ENCODE results near the gene LAMC1. TPM values are rescaled to one million over a fixed set of nuclear protein-coding genes. Genes with fewer than 3 reads are reported as not detected.

The LAMC1 gene
- total and polyA plus RNA-seq, 10 of the 15 experiments (the other 5 are each of a cell fraction or from before 2014, with no cell fraction given) = 4.6 to 51.4 (median 25.6) TPM

GRCh38 chr1:183023601-183024316 is 539 bp downstream of the LAMC1 start (continued):
- TF ChIP-seq CTCF (IDR thresholded peaks at IDR 0.05 in 2 of 3, conservative IDR thresholded peaks at IDR 0.05 in 1 of 3; ENCODE audit: control insufficient read depth in 2 of 3, extremely low read depth in 1 of 3, insufficient read depth in 1 of 3, low read depth in 3 of 3, low read length in 3 of 3) (peak; percentile 64 to 76 (median 68)), ZBED1 (IDR thresholded peaks at IDR 0.05; ENCODE audit: borderline replicate concordance) (no peak), ETV6 (conservative IDR thresholded peaks at IDR 0.05 in 1 of 2, IDR thresholded peaks at IDR 0.05 in 1 of 2; ENCODE audit: borderline replicate concordance in 1 of 2, low read depth in 1 of 2) (no peak), RUNX3 (IDR thresholded peaks at IDR 0.05; ENCODE audit: low read length) (no peak; the same call in 1 of the 2 replicates), PKNOX1 (IDR thresholded peaks at IDR 0.05) (no peak), HDGF (IDR thresholded peaks at IDR 0.05) (0 out of 2 replicates have a peak, but pooled peaks have one; percentile 40), SMARCA5 (IDR thresholded peaks at IDR 0.05) (0 out of 2 replicates have a peak, but pooled peaks have one; percentile 77), DPF2 (IDR thresholded peaks at IDR 0.05) (peak; percentile 89), TAF1 (IDR thresholded peaks at IDR 0.05; ENCODE audit: borderline replicate concordance, low read depth, low read length) (no peak), HSF1 (IDR thresholded peaks at IDR 0.05; ENCODE audit: low read depth, low read length) (no peak), RELB (IDR thresholded peaks at IDR 0.05; ENCODE audit: low read depth) (no peak), NR2F1 (conservative IDR thresholded peaks at IDR 0.05) (peak; percentile 93), GATAD2B (conservative IDR thresholded peaks at IDR 0.05; ENCODE audit: low read depth) (peak; percentile 95), BACH1 (IDR thresholded peaks at IDR 0.05; ENCODE audit: borderline replicate concordance) (peak; percentile 56; the same call in 1 of the 2 replicates), BHLHE40 (IDR thresholded peaks at IDR 0.05; ENCODE audit: borderline replicate concordance in 1 of 2, low read depth in 2 of 2, low read length in 1 of 2) (peak; percentile 36 to 90; a peak in 2 of 4 replicates), POLR2AphosphoS5 (IDR thresholded peaks at IDR 0.05; ENCODE audit: low read length) (no peak), NRF1 (conservative IDR thresholded peaks at IDR 0.05; ENCODE audit: low read depth, low read length) (no peak), NBN (IDR thresholded peaks at IDR 0.05) (peak; percentile 39; the same call in 1 of the 2 replicates)
- TF ChIP-seq, protein P1, sequence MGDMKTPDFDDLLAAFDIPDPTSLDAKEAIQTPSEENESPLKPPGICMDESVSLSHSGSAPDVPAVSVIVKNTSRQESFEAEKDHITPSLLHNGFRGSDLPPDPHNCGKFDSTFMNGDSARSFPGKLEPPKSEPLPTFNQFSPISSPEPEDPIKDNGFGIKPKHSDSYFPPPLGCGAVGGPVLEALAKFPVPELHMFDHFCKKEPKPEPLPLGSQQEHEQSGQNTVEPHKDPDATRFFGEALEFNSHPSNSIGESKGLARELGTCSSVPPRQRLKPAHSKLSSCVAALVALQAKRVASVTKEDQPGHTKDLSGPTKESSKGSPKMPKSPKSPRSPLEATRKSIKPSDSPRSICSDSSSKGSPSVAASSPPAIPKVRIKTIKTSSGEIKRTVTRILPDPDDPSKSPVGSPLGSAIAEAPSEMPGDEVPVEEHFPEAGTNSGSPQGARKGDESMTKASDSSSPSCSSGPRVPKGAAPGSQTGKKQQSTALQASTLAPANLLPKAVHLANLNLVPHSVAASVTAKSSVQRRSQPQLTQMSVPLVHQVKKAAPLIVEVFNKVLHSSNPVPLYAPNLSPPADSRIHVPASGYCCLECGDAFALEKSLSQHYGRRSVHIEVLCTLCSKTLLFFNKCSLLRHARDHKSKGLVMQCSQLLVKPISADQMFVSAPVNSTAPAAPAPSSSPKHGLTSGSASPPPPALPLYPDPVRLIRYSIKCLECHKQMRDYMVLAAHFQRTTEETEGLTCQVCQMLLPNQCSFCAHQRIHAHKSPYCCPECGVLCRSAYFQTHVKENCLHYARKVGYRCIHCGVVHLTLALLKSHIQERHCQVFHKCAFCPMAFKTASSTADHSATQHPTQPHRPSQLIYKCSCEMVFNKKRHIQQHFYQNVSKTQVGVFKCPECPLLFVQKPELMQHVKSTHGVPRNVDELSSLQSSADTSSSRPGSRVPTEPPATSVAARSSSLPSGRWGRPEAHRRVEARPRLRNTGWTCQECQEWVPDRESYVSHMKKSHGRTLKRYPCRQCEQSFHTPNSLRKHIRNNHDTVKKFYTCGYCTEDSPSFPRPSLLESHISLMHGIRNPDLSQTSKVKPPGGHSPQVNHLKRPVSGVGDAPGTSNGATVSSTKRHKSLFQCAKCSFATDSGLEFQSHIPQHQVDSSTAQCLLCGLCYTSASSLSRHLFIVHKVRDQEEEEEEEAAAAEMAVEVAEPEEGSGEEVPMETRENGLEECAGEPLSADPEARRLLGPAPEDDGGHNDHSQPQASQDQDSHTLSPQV (IDR thresholded peaks at IDR 0.05) = no peak
